ENCODE results near the gene CGNL1. TPM values are rescaled to one million over a fixed set of nuclear protein-coding genes. Genes with fewer than 3 reads are reported as not detected.

The CGNL1 gene
- total RNA-seq, 1 experiment from 2014 or later = 3.3 TPM

DNA sequence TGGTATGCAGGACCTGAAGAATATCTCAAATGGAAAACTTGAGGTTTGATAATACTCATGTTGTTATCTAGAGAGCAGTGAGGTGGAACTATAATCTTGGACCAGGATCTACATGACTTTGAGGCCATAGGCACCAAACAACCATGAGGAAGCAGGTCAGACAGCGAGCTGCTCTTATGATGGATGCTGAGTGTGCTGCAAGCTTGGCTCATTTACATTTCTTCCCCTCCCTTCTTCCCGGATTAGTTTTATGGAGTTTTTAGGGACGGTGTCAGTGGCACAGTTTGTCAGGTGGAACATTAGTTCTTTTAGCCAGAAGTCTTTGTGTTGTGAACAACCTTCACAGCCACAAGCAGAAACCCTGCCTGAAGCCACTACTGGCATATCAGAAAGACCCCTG lies 207.4 kb downstream of the CGNL1 start:
- CTCF ChIA-PET = no interaction called here
- TF ChIP-seq, protein P1, sequence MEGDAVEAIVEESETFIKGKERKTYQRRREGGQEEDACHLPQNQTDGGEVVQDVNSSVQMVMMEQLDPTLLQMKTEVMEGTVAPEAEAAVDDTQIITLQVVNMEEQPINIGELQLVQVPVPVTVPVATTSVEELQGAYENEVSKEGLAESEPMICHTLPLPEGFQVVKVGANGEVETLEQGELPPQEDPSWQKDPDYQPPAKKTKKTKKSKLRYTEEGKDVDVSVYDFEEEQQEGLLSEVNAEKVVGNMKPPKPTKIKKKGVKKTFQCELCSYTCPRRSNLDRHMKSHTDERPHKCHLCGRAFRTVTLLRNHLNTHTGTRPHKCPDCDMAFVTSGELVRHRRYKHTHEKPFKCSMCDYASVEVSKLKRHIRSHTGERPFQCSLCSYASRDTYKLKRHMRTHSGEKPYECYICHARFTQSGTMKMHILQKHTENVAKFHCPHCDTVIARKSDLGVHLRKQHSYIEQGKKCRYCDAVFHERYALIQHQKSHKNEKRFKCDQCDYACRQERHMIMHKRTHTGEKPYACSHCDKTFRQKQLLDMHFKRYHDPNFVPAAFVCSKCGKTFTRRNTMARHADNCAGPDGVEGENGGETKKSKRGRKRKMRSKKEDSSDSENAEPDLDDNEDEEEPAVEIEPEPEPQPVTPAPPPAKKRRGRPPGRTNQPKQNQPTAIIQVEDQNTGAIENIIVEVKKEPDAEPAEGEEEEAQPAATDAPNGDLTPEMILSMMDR (IDR thresholded peaks at IDR 0.05; ENCODE audit: unreplicated experiment) = no peak
- H3K4me3 Mint-ChIP-seq (ENCODE audit: low read depth, unreplicated experiment) = no peak overlapping the region
- H3K36me3 Mint-ChIP-seq (ENCODE audit: insufficient read depth, unreplicated experiment) = no peaks in the 10 kb centered on the region
- peaks cover 8% of the 10 kb centered on the region for H3K9me3 Mint-ChIP-seq (ENCODE audit: low read depth, unreplicated experiment)
- H3K4me1 Mint-ChIP-seq (ENCODE audit: low read depth, unreplicated experiment) = peaks cover 17% of the 10 kb centered on the region
- no peaks in the 10 kb centered on the region for H3K27me3 Mint-ChIP-seq (ENCODE audit: unreplicated experiment)
- intact Hi-C loops (cut with micrococcal nuclease; ENCODE audit: unreplicated experiment) = no loop called here
- H3K27ac Mint-ChIP-seq (ENCODE audit: unreplicated experiment) = no peak overlapping the region
- no peak for DNase-seq
- BruUV-seq (replicated peaks) = no TSS peak

DNA sequence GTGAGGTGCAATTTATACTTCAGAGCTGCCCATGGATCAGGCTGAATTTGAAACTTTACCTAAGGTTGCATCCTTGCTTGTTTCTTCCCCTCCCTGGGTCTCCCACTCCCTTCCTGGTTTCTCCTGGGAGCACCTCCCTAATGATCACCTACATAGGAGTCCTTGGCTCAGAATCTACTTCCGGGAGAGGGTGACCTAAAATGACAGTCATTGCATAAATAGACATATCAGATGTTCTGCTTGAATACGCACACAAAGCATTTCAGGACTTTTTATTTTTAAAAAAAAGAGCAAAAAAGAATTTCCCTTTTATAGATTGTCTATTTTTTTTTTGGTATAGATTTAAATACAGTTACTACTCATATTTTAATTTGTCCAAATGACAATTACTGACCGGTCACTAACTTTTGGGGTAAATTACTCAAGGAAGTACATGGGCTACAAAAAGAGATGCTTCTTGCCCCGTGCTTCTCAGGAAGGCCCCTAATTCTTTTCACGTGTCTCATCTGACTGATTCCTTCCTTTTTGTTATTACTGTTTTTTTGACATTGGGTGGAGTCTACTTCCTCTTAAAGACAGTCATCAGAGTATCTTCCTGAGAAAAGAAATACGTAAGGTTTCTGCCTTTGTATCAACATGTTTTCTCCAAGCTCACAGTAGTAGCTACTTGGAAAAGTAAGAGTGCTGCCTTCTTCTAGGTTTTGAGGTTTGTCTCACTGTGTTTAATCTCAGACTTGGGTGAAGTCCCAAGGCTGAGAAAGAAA lies 210.5 kb downstream of the CGNL1 start:
- intact Hi-C loops (cut with micrococcal nuclease; ENCODE audit: unreplicated experiment) = no loop called here
- CTCF ChIA-PET = no interaction called here
- BruUV-seq (replicated peaks) = no TSS peak

DNA sequence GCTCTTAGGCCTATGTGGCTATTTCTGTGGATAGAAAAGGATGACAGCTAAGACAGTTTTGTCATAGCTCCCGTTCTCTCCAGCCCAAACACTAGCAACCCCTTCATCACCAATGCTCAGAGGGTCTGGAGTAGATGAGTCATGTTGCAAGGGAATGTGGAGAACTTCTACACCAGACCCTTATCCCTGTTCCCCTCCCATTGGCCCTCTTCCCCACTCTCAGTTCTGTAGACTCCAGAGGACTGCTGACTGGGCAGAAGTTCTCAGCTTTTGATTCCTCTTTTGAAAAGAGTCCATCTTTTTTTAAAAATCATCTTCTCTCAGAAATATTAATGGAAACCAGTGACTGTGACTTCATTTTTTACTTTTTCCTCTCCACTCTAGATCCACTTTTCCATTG lies 213.0 kb downstream of the CGNL1 start:
- no TSS peak for BruUV-seq (replicated peaks)
- H3K4me3 Mint-ChIP-seq (ENCODE audit: low read depth, unreplicated experiment) = no peak overlapping the region
- H3K4me1 Mint-ChIP-seq (ENCODE audit: low read depth, unreplicated experiment) = peaks cover 37% of the 10 kb centered on the region
- no peak overlapping the region for H3K27ac Mint-ChIP-seq (ENCODE audit: unreplicated experiment)
- H3K9me3 Mint-ChIP-seq (ENCODE audit: low read depth, unreplicated experiment) = no peaks in the 10 kb centered on the region
- TF ChIP-seq, protein P1 (IDR thresholded peaks at IDR 0.05; ENCODE audit: unreplicated experiment) = no peak
- peaks cover 16% of the 10 kb centered on the region for H3K36me3 Mint-ChIP-seq (ENCODE audit: insufficient read depth, unreplicated experiment)
- intact Hi-C loops (cut with micrococcal nuclease; ENCODE audit: unreplicated experiment) = no loop called here
- no peak for DNase-seq
- H3K27me3 Mint-ChIP-seq (ENCODE audit: unreplicated experiment) = no peaks in the 10 kb centered on the region
- CTCF ChIA-PET = no interaction called here

More for the DNA sequence above, 210.5 kb downstream of the CGNL1 start:
- TF ChIP-seq, protein P1 (IDR thresholded peaks at IDR 0.05; ENCODE audit: unreplicated experiment) = no peak
- Mint-ChIP-seq H3K36me3 (ENCODE audit: insufficient read depth, unreplicated experiment) (peaks cover 7% of the 10 kb centered on the region), H3K4me1 (ENCODE audit: low read depth, unreplicated experiment) (peaks cover 31% of the 10 kb centered on the region), H3K27ac (ENCODE audit: unreplicated experiment) (no peak overlapping the region), H3K4me3 (ENCODE audit: low read depth, unreplicated experiment) (no peak overlapping the region), H3K9me3 (ENCODE audit: low read depth, unreplicated experiment) (peaks cover 8% of the 10 kb centered on the region), H3K27me3 (ENCODE audit: unreplicated experiment) (no peaks in the 10 kb centered on the region)
- DNase-seq = no peak

DNA sequence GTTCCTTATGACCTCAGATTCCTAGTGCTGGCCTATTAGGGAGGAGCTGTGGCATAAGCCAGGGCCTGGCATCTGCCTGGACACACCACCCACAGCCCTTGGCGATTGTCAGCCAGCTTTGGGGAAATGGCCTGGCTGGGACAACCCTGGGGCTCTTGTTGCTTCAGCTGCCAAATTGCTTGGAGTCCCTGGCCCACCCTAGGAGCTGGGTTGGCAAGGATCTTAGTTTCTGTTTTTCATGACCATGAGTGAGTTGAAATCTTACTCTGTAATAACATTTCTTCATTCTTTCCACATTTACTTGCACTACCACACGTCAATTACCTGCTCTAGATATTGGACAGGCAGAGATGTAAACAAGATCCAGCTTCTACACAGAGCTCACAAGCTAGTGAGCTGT lies 213.4 kb downstream of the CGNL1 start:
- Mint-ChIP-seq H3K36me3 (ENCODE audit: insufficient read depth, unreplicated experiment) (peaks cover 16% of the 10 kb centered on the region), H3K4me1 (ENCODE audit: low read depth, unreplicated experiment) (peaks cover 37% of the 10 kb centered on the region), H3K27me3 (ENCODE audit: unreplicated experiment) (no peaks in the 10 kb centered on the region), H3K4me3 (ENCODE audit: low read depth, unreplicated experiment) (no peak overlapping the region), H3K9me3 (ENCODE audit: low read depth, unreplicated experiment) (no peaks in the 10 kb centered on the region), H3K27ac (ENCODE audit: unreplicated experiment) (no peak overlapping the region)
- TF ChIP-seq, protein P1 (IDR thresholded peaks at IDR 0.05; ENCODE audit: unreplicated experiment) = no peak
- intact Hi-C loops (cut with micrococcal nuclease; ENCODE audit: unreplicated experiment) = loop anchor here (2.0 kb wide), 1 partner anchor 17 kb away; no protein-coding TSS in a partner anchor
- no peak for DNase-seq
- BruUV-seq (replicated peaks) = no TSS peak
- CTCF ChIA-PET = interaction anchor here (0.9 kb wide), 1 partner anchor 18 kb away, joined by 3 read pairs; no protein-coding TSS in a partner anchor
